ENCODE results near the gene GTPBP2.
A peak's percentile ranks its signal among the peaks of the same experiment; 100 is the strongest.

The GTPBP2 gene

GRCh38 chr6:43578748-43579147 lies 50.3 kb downstream of the GTPBP2 start:
- no peak for DNase-seq (ENCODE audit: low read depth in 2 of 2, low spot score in 1 of 2)

- DNase-seq (ENCODE audit: low read depth in 2 of 2, low spot score in 1 of 2): peak; percentile 79 to 83
Observed at GRCh38 chr6:43575772-43576551, 53.1 kb downstream of the GTPBP2 start, which contains the start of the genes POLH and XPO5. TSS of gene POLH (plus strand) at chr6:43576185. CDS start at chr6:43582320, 6,135 bp downstream. TSS of gene XPO5 (minus strand) at chr6:43576038. CDS start at chr6:43575864, 174 bp downstream.

- DNase-seq (ENCODE audit: low read depth in 2 of 2, low spot score in 1 of 2): no peak
Observed at GRCh38 chr6:43575105-43575771, 53.8 kb downstream of the GTPBP2 start.

GRCh38 chr6:43572015-43572414 lies 57.0 kb downstream of the GTPBP2 start:
- no peak for DNase-seq (ENCODE audit: low read depth in 2 of 2, low spot score in 1 of 2)

DNA sequence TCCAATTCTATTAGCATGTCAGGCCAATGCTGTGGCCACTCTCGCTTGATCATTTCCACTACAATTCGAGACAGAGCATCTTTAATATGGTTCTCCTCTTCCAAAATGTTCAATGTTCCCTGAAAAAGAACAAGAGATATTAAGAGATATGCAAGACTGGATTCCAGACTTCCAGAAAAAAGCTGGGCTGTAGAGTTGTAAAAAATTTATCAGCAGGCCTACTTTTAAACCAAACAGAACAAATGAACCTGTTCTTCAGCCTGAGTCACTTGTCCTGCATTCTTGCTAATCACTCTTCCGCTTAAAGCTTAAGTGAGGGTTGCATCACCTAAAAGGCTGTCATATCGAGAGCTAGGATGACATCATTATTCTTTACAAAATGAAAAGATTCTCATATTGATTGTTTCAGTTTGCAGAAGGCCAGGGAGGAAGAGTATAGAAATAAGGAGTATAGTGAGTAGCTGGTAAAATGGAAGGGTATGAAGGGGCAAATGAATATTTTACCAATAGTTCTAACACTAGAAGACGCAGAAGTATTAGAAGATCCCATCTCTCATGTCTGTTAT lies 58.1 kb downstream of the GTPBP2 start:
- DNase-seq (ENCODE audit: low read depth in 2 of 2, low spot score in 1 of 2): no peak
